ENCODE data around the gene DECR2. TPM values are rescaled to one million over a fixed set of nuclear protein-coding genes. Genes with fewer than 3 reads are reported as not detected.

The DECR2 gene
- total RNA-seq, 1 experiment from 2014 or later = 37.2 TPM

- CTCF ChIA-PET = no interaction called here
- Mint-ChIP-seq H3K27ac (ENCODE audit: low read depth, unreplicated experiment) (no peak overlapping the region), H3K4me1 (ENCODE audit: insufficient read depth, unreplicated experiment) (no peaks in the 10 kb centered on the region), H3K27me3 (ENCODE audit: insufficient read depth, unreplicated experiment) (no peaks in the 10 kb centered on the region), H3K4me3 (ENCODE audit: unreplicated experiment) (no peak overlapping the region), H3K9me3 (ENCODE audit: unreplicated experiment) (no peaks in the 10 kb centered on the region), H3K36me3 (ENCODE audit: insufficient read depth, unreplicated experiment) (peaks cover 23% of the 10 kb centered on the region)
- intact Hi-C loops (cut with micrococcal nuclease) = no loop called here
- no peak for DNase-seq (ENCODE audit: unreplicated experiment)
- BruUV-seq (replicated peaks) = no TSS peak
- TF ChIP-seq CTCF (IDR thresholded peaks at IDR 0.05; ENCODE audit: unreplicated experiment) = no peak
- POLR2A ChIA-PET = interaction anchor here (0.8 kb wide), 1 partner anchor 180 kb away, joined by 4 read pairs; no protein-coding TSS in a partner anchor
Measured at GRCh38 chr16:368388-369158, 33.1 kb upstream of the DECR2 start.

- no peak for DNase-seq (ENCODE audit: unreplicated experiment)
- intact Hi-C loops (cut with micrococcal nuclease) = no loop called here
- BruUV-seq (replicated peaks) = no TSS peak
- H3K27ac Mint-ChIP-seq (ENCODE audit: low read depth, unreplicated experiment) = no peak overlapping the region
- H3K4me3 Mint-ChIP-seq (ENCODE audit: unreplicated experiment) = peak overlapping the region; percentile 81
- CTCF ChIA-PET = no interaction called here
- POLR2A ChIA-PET = interaction anchor here (0.8 kb wide), 1 partner anchor 180 kb away, joined by 4 read pairs; no protein-coding TSS in a partner anchor
- H3K9me3 Mint-ChIP-seq (ENCODE audit: unreplicated experiment) = no peaks in the 10 kb centered on the region
- no peaks in the 10 kb centered on the region for H3K4me1 Mint-ChIP-seq (ENCODE audit: insufficient read depth, unreplicated experiment)
- peaks cover 23% of the 10 kb centered on the region for H3K36me3 Mint-ChIP-seq (ENCODE audit: insufficient read depth, unreplicated experiment)
- TF ChIP-seq CTCF (IDR thresholded peaks at IDR 0.05; ENCODE audit: unreplicated experiment) = no peak
- no peaks in the 10 kb centered on the region for H3K27me3 Mint-ChIP-seq (ENCODE audit: insufficient read depth, unreplicated experiment)
Measured at GRCh38 chr16:369275-369865, 32.3 kb upstream of the DECR2 start.

- Mint-ChIP-seq H3K4me1 (ENCODE audit: insufficient read depth, unreplicated experiment) (no peaks in the 10 kb centered on the region), H3K4me3 (ENCODE audit: unreplicated experiment) (peak overlapping the region; percentile 81), H3K27me3 (ENCODE audit: insufficient read depth, unreplicated experiment) (no peaks in the 10 kb centered on the region), H3K36me3 (ENCODE audit: insufficient read depth, unreplicated experiment) (peaks cover 23% of the 10 kb centered on the region), H3K27ac (ENCODE audit: low read depth, unreplicated experiment) (peak overlapping the region; percentile 90), H3K9me3 (ENCODE audit: unreplicated experiment) (no peaks in the 10 kb centered on the region)
- POLR2A ChIA-PET = interaction anchor here (0.6 to 1.6 kb wide), 7 partner anchors 9 to 157 kb away, joined by 3 to 13 read pairs (median 4); partner anchors contain the start of genes AXIN1, CAPN15, FAM234A and PGAP6
- DNase-seq (ENCODE audit: unreplicated experiment) = peak; percentile 28
- TF ChIP-seq CTCF (IDR thresholded peaks at IDR 0.05; ENCODE audit: unreplicated experiment) = no peak
- CTCF ChIA-PET = interaction anchor here (0.6 kb wide), 1 partner anchor 332 kb away, joined by 3 read pairs; no protein-coding TSS in a partner anchor
- BruUV-seq (replicated peaks) = no TSS peak
- intact Hi-C loops (cut with micrococcal nuclease) = no loop called here
Measured at GRCh38 chr16:369866-370436, 31.7 kb upstream of the DECR2 start.

GRCh38 chr16:370443-370842 lies 31.2 kb upstream of the DECR2 start, which contains the start of gene MRPL28:
MRPL28 (minus strand) TSS chr16:370538; CDS start chr16:370218, 320 bp downstream.
- no TSS peak for BruUV-seq (replicated peaks)
- Mint-ChIP-seq H3K4me1 (ENCODE audit: insufficient read depth, unreplicated experiment) (no peaks in the 10 kb centered on the region), H3K9me3 (ENCODE audit: unreplicated experiment) (no peaks in the 10 kb centered on the region), H3K27me3 (ENCODE audit: insufficient read depth, unreplicated experiment) (no peaks in the 10 kb centered on the region), H3K27ac (ENCODE audit: low read depth, unreplicated experiment) (peak within 1 kb of the TSS; percentile 90), H3K36me3 (ENCODE audit: insufficient read depth, unreplicated experiment) (peaks cover 23% of the 10 kb centered on the region), H3K4me3 (ENCODE audit: unreplicated experiment) (peak within 1 kb of the TSS; percentile 81)
- TF ChIP-seq CTCF (IDR thresholded peaks at IDR 0.05; ENCODE audit: unreplicated experiment) = no peak
- ChIA-PET CTCF (interaction anchor here (0.6 to 2.2 kb wide), 2 partner anchors 8 to 332 kb away, joined by 3 to 6 read pairs; no protein-coding TSS in a partner anchor), POLR2A (interaction anchor here (0.6 to 1.6 kb wide), 11 partner anchors 9 to 224 kb away, joined by 3 to 13 read pairs (median 3); partner anchors contain the start of genes AXIN1, CAPN15, DECR2 and FAM234A)
- intact Hi-C loops (cut with micrococcal nuclease) = no loop called here
- DNase-seq (ENCODE audit: unreplicated experiment) = peak; percentile 93
